ENCODE measurements around the gene ARFGEF3. TPM values are rescaled to one million over a fixed set of nuclear protein-coding genes. Genes with fewer than 3 reads are reported as not detected.

The ARFGEF3 gene
- total and polyA plus RNA-seq, 8 donors = 5.8 to 22.6 (median 8.1) TPM

GRCh38 chr6:138272533-138273315 is 111.0 kb downstream of the ARFGEF3 start:
- Histone ChIP-seq H3K4me3 (no peak overlapping the region), H3K27me3 (no peaks in the 10 kb centered on the region), H3K9me3 (no peaks in the 10 kb centered on the region), H3K4me1 (no peaks in the 10 kb centered on the region), H3K27ac (no peak overlapping the region), H3K36me3 (no peaks in the 10 kb centered on the region)
- no peak for TF ChIP-seq CTCF (IDR thresholded peaks at IDR 0.05)
- intact Hi-C loops (cut with DNase I) = no loop called here
- peak; percentile 74 for ATAC-seq
- no peak for DNase-seq

- Histone ChIP-seq H3K27ac (no peak overlapping the region), H3K36me3 (peaks cover 0 to 7% of the 10 kb centered on the region in 2 donors), H3K9me3 (no peaks in the 10 kb centered on the region), H3K27me3 (no peaks in the 10 kb centered on the region), H3K4me1 (no peaks in the 10 kb centered on the region), H3K4me3 (no peak overlapping the region)
- intact Hi-C loops (cut with DNase I) = loop anchor here in 1 of 2 donors (5.0 kb wide), 1 partner anchor 159 kb away; no protein-coding TSS in a partner anchor
- DNase-seq (no peak), ATAC-seq (no peak)
- no peak for TF ChIP-seq CTCF (IDR thresholded peaks at IDR 0.05)
Measured at GRCh38 chr6:138275976-138276375, 114.2 kb downstream of the ARFGEF3 start.

- H3K36me3 ChIP-seq = peaks cover 0 to 13% of the 10 kb centered on the region in 2 donors
- TF ChIP-seq CTCF (IDR thresholded peaks at IDR 0.05) = no peak
Measured at GRCh38 chr6:138277835-138278234, 116.1 kb downstream of the ARFGEF3 start.

GRCh38 chr6:138278326-138278725 is 116.6 kb downstream of the ARFGEF3 start:
- peak; percentile 56 for ATAC-seq

More at GRCh38 chr6:138277835-138278234, 116.1 kb downstream of the ARFGEF3 start:
- intact Hi-C loops (cut with DNase I) = loop anchor here in 1 of 2 donors (5.0 kb wide), 1 partner anchor 161 kb away; no protein-coding TSS in a partner anchor
- no peak overlapping the region for H3K27ac ChIP-seq
- no peaks in the 10 kb centered on the region for H3K4me1 ChIP-seq
- H3K27me3 ChIP-seq = no peaks in the 10 kb centered on the region
- no peak for ATAC-seq
- no peak for DNase-seq
- no peaks in the 10 kb centered on the region for H3K9me3 ChIP-seq
- no peak overlapping the region for H3K4me3 ChIP-seq

More at GRCh38 chr6:138278326-138278725, 116.6 kb downstream of the ARFGEF3 start:
- no peaks in the 10 kb centered on the region for H3K9me3 ChIP-seq
- intact Hi-C loops (cut with DNase I) = loop anchor here in 1 of 2 donors (5.0 kb wide), 1 partner anchor 161 kb away; no protein-coding TSS in a partner anchor
- no peak for TF ChIP-seq CTCF (IDR thresholded peaks at IDR 0.05)
- no peaks in the 10 kb centered on the region for H3K27me3 ChIP-seq
- H3K4me3 ChIP-seq = no peak overlapping the region
- no peak overlapping the region for H3K27ac ChIP-seq
- peak in 1 of 4 donors; percentile 61 for DNase-seq
- peaks cover 0 to 13% of the 10 kb centered on the region in 2 donors for H3K36me3 ChIP-seq
- H3K4me1 ChIP-seq = no peaks in the 10 kb centered on the region
